B cell (primary cell): ENCODE measurements around the gene ADGRE1. TPM values are rescaled to one million over a fixed set of nuclear protein-coding genes. Genes with fewer than 3 reads are reported as not detected.

Experiments
- ATAC-seq: fragments of 200-7000 bp; cut with Tn5 transposase; one replicate; pipeline ENCODE4 v1.10.0; 2021; ENCODE audit warnings: low read depth, mild to moderate bottlenecking, moderate number of reproducible peaks, moderate library complexity
- CTCF ChIA-PET: fragments of 350-600 bp; sonication (Branson Sonifier 250); formaldehyde crosslinking; loops from one replicate; lab custom pipeline; 2021; ENCODE audit warnings: antibody characterized with exemption, inconsistent platforms; lab: Charles Lee
- POLR2A ChIA-PET: fragments of 350-600 bp; sonication (Branson Sonifier 250); formaldehyde crosslinking; loops from one replicate; lab custom pipeline; 2021; ENCODE audit warnings: antibody characterized with exemption; lab: Charles Lee
- DNase-seq: peaks from one replicate; pipeline ENCODE4 v3.0.0; 2013
- H2AFZ ChIP-seq: 2 replicates; pipeline ENCODE4 v1.6.1; 2012; ENCODE audit warnings: mild to moderate bottlenecking, low read depth, low read length; ENCODE audit not compliant: insufficient read depth, poor library complexity, severe bottlenecking
- H3K27ac ChIP-seq, 2 donors: 1 replicate in 1 of 2; 2 replicates in 1 of 2; pipeline ENCODE4 v1.5.1; 2012 to 2013; ENCODE audit warnings: low read length in 2 of 2, mild to moderate bottlenecking in 2 of 2, moderate library complexity in 1 of 2
- H3K27me3 ChIP-seq, 4 experiments: fragments of 200-600 bp in 1 of 4; sonication (generic) in 1 of 4; replicated peaks in 1 of 4; 1 replicate in 2 of 4; 2 replicates in 2 of 4; pipeline versions ENCODE4 v1.6.1 to v1.7.0; 2013 to 2016; ENCODE audit warnings: low read length in 3 of 4, mild to moderate bottlenecking in 2 of 4, mixed read lengths in 1 of 4, moderate library complexity in 1 of 4; ENCODE audit not compliant: insufficient read depth in 4 of 4, control insufficient read depth in 3 of 4; ENCODE audit errors: control extremely low read depth in 1 of 4
- H3K36me3 ChIP-seq, 2 experiments: replicated peaks in 1 of 2; 1 replicate in 1 of 2; 2 replicates in 1 of 2; pipeline versions ENCODE4 v1.6.1 to v1.7.1; 2013; ENCODE audit warnings: low read length in 1 of 2; ENCODE audit not compliant: insufficient read depth in 2 of 2, control insufficient read depth in 1 of 2; ENCODE audit errors: control extremely low read depth in 1 of 2, extremely low read depth in 1 of 2
- H3K4me1 ChIP-seq, 2 donors: fragments of 200-600 bp in 1 of 2; sonication (generic) in 1 of 2; 1 replicate in 1 of 2; 2 replicates in 1 of 2; pipeline versions ENCODE4 v1.5.1 to v1.6.1; 2013 to 2017; ENCODE audit warnings: low read length in 2 of 2; ENCODE audit not compliant: control insufficient read depth in 2 of 2, insufficient read depth in 2 of 2
- H3K4me2 ChIP-seq: replicated peaks from 2 replicates; pipeline ENCODE3; 2012; ENCODE audit warnings: mild to moderate bottlenecking, low read depth, low read length; ENCODE audit not compliant: poor library complexity, severe bottlenecking
- H3K4me3 ChIP-seq, 5 experiments: fragments of 200-600 bp in 1 of 5; sonication (generic) in 1 of 5; 1 replicate in 3 of 5; 2 replicates in 2 of 5; pipeline versions ENCODE4 v1.5.1 to v1.7.0; 2011 to 2016; ENCODE audit warnings: low read length in 4 of 5, mild to moderate bottlenecking in 4 of 5, low read depth in 2 of 5, control low read depth in 1 of 5, moderate library complexity in 1 of 5; ENCODE audit not compliant: insufficient read depth in 1 of 5; ENCODE audit errors: control extremely low read depth in 1 of 5, extremely low read depth in 1 of 5
- H3K79me2 ChIP-seq: fragments of 200-600 bp; sonication (generic); one replicate; pipeline ENCODE4 v1.6.0; 2016; ENCODE audit warnings: low read length; ENCODE audit not compliant: control insufficient read depth, insufficient read depth
- H3K9ac ChIP-seq: fragments of 200-600 bp; sonication (generic); 2 replicates; pipeline ENCODE4 v1.6.1; 2017; ENCODE audit warnings: mild to moderate bottlenecking, low read length, moderate library complexity
- H3K9me3 ChIP-seq, 3 donors: one replicate each; pipeline versions ENCODE4 v1.6.1 to v1.7.1; 2013; ENCODE audit warnings: low read length in 2 of 3; ENCODE audit not compliant: control insufficient read depth in 2 of 3, insufficient read depth in 1 of 3; ENCODE audit errors: control extremely low read depth in 1 of 3
- H4K20me1 ChIP-seq: 2 replicates; pipeline ENCODE4 v1.6.0; 2012; ENCODE audit warnings: mild to moderate bottlenecking, low read length; ENCODE audit not compliant: insufficient read depth, control insufficient read depth, poor library complexity, severe bottlenecking
- H3K27ac Mint-ChIP-seq: one replicate; pipeline ENCODE4 v1.8.0; 2021; ENCODE audit warnings: mixed read lengths
- H3K27me3 Mint-ChIP-seq: one replicate; pipeline ENCODE4 v1.8.0; 2021; ENCODE audit warnings: mixed read lengths
- H3K4me1 Mint-ChIP-seq: one replicate; pipeline ENCODE4 v1.8.0; 2021; ENCODE audit warnings: mixed read lengths
- H3K4me3 Mint-ChIP-seq: one replicate; pipeline ENCODE4 v1.8.0; 2021; ENCODE audit warnings: mixed read lengths
- H3K9me3 Mint-ChIP-seq: one replicate; pipeline ENCODE4 v1.8.0; 2022; ENCODE audit warnings: mixed read lengths; ENCODE audit not compliant: insufficient read depth
- CTCF ChIP-seq: fragments of 200-600 bp; IDR thresholded peaks from one replicate; pipeline ENCODE4 v1.8.0; 2022; ENCODE audit warnings: antibody characterized with exemption, mild to moderate bottlenecking
- EZH2 ChIP-seq: IDR thresholded peaks from 2 replicates; pipeline ENCODE4 v1.6.1; 2012; ENCODE audit warnings: borderline replicate concordance, low read depth, mild to moderate bottlenecking, moderate library complexity, low read length; ENCODE audit not compliant: insufficient read depth, poor library complexity, severe bottlenecking
- WGBS: methylation state at CpG from one replicate; pipeline ENCODE4 v1.1.5; 2013; ENCODE audit warnings: missing lambda C conversion rate; ENCODE audit not compliant: insufficient coverage; 5-methylcytosine and 5-hydroxymethylcytosine counted together
- intact Hi-C: fragments of 100-400 bp; cut with micrococcal nuclease; formaldehyde crosslinking; loops from one replicate; pipeline ENCODE4 v1.10.0; 2022
- polyA plus RNA-seq: library from polyadenylated mRNA; depleted of rRNA; stranded (reverse); fragments of >200 nt; gene quantifications from 2 replicates; pipeline ENCODE4 v1.2.3, GENCODE V29; 2012
- total RNA-seq, 2 donors: library from RNA; stranded (reverse); fragments of 120-200 nt in 1 of 2; gene quantifications; 1 replicate in 1 of 2; 2 replicates in 1 of 2; pipeline versions ENCODE4 v1.2.3 to v1.2.4, GENCODE V29; 2013 to 2022

ADGRE1 gene
- total and polyA plus RNA-seq, 2 donors (not counting 1 experiment from before 2014, with no cell fraction given), result 0.21 TPM; not detected in 1

DNA sequence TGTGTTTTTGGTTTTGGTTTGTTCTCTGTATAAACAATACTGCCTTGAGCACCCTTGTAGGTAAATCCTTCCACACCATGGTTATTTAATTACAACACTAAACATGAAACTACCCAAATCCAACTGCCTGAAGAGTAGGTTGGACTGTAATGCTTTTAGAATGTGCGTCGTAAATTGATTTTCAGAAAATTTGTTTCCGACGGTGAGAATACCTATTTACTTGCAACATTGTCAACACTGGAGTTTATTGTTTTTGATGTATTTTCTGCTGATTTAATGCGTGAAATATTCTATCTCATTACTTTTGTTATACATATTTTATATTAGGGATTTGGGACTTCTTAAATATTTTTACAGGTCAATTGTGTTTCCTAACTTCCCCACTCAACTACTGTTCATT is 48.2 kb downstream of the ADGRE1 start:
- H3K27ac ChIP-seq, result no peak overlapping the region
- TF ChIP-seq EZH2 (no peak), CTCF (no peak)
- WGBS, result no CpG with 5 or more reads among the region's 5 CpGs
- no peaks in the 10 kb centered on the region for H3K36me3 ChIP-seq
- no peaks in the 10 kb centered on the region for H3K4me1 ChIP-seq
- no peaks in the 10 kb centered on the region for H3K4me1 Mint-ChIP-seq
- POLR2A ChIA-PET, result no interaction called here
- intact Hi-C loops, result no loop called here
- H3K27ac Mint-ChIP-seq, result no peak overlapping the region
- no peaks in the 10 kb centered on the region for H4K20me1 ChIP-seq
- no peaks in the 10 kb centered on the region for H3K79me2 ChIP-seq
- no peak overlapping the region for H3K4me2 ChIP-seq
- CTCF ChIA-PET, result no interaction called here
- H3K4me3 Mint-ChIP-seq, result no peak overlapping the region
- ATAC-seq (no peak), DNase-seq (no peak)
- peaks cover 4% of the 10 kb centered on the region for H3K9me3 Mint-ChIP-seq
- peaks cover 0 to 2% (median 0%) of the 10 kb centered on the region in 4 experiments for H3K27me3 ChIP-seq
- no peak overlapping the region for H2AFZ ChIP-seq
- H3K4me3 ChIP-seq, result no peak overlapping the region
- no peak overlapping the region for H3K9ac ChIP-seq
- peaks cover 0 to 5% (median 3%) of the 10 kb centered on the region in 3 donors for H3K9me3 ChIP-seq
- peaks cover 3% of the 10 kb centered on the region for H3K27me3 Mint-ChIP-seq

GRCh38 chr19:6945733-6946132 is 58.4 kb downstream of the ADGRE1 start:
- WGBS, result no CpG with 5 or more reads among the region's 3 CpGs
- Mint-ChIP-seq H3K4me3 (no peak overlapping the region), H3K27me3 (peaks cover 24% of the 10 kb centered on the region), H3K4me1 (no peaks in the 10 kb centered on the region), H3K9me3 (no peaks in the 10 kb centered on the region), H3K27ac (no peak overlapping the region)
- Histone ChIP-seq H4K20me1 (no peaks in the 10 kb centered on the region), H3K36me3 (no peaks in the 10 kb centered on the region), H3K27me3 (no peaks in the 10 kb centered on the region), H3K9me3 (no peaks in the 10 kb centered on the region), H3K27ac (no peak overlapping the region), H2AFZ (no peak overlapping the region), H3K79me2 (no peaks in the 10 kb centered on the region), H3K4me2 (no peak overlapping the region), H3K4me3 (no peak overlapping the region), H3K4me1 (no peaks in the 10 kb centered on the region), H3K9ac (no peak overlapping the region)
- CTCF ChIA-PET, result interaction anchor here (0.6 kb wide), 1 partner anchor 12 kb away, joined by 4 read pairs; no protein-coding TSS in a partner anchor
- POLR2A ChIA-PET, result no interaction called here
- intact Hi-C loops, result no loop called here
- ATAC-seq, result no peak
- TF ChIP-seq EZH2 (no peak), CTCF (no peak)
- no peak for DNase-seq
